HCT116 (cell line): ENCODE results near the gene LZTR1. TPM values are rescaled to one million over a fixed set of nuclear protein-coding genes. Genes with fewer than 3 reads are reported as not detected.
"Not testable (repeated sequence)": the region's sequence is repeated elsewhere in the genome, so short reads cannot be mapped to it uniquely, and the experiment has no call there.

Source experiments
- ATAC-seq: fragments of 200-7000 bp; cut with Tn5 transposase; 2 replicates; pipeline ENCODE4 v1.9.1; 2020; ENCODE audit warnings: mild to moderate bottlenecking, moderate library complexity
- BruUV-seq: library from RNA; stranded (reverse); fragments of 400-500 nt; replicated peaks from 2 replicates; lab custom pipeline; 2021; lab: Mats Ljungman, UMichigan
- CTCF ChIA-PET: fragments of 300-600 bp; sonication (Branson Sonifier 250); formaldehyde crosslinking; loops from one replicate; lab custom pipeline; 2021; ENCODE audit warnings: antibody characterized with exemption; lab: Charles Lee
- POLR2A ChIA-PET: fragments of 300-600, 350-600 bp; sonication (Branson Sonifier 250); formaldehyde crosslinking; loops from one replicate; lab custom pipeline; 2021; ENCODE audit warnings: antibody characterized with exemption; lab: Charles Lee
- RAD21 ChIA-PET, 2 experiments: fragments of 300-600 bp; sonication (Branson Sonifier 250); formaldehyde crosslinking; loops; one replicate each; lab custom pipeline; 2023; ENCODE audit warnings: low total read pairs in 2 of 2; ENCODE audit not compliant: uncharacterized antibody in 2 of 2, unreplicated experiment in 2 of 2, low non-redundant PET in 1 of 2; lab: Charles Lee
- DNase-seq: peaks from one replicate; pipeline ENCODE4 v3.0.0-alpha.2; 2010; ENCODE audit warnings: low read depth, low spot score
- H2AFZ ChIP-seq: fragments of 200-600 bp; shearing (Covaris generic), sonication (generic); 2 replicates; pipeline ENCODE4 v1.6.1; 2017; ENCODE audit warnings: low read depth, mixed run types, mixed read lengths, antibody characterized with exemption, low read length; ENCODE audit not compliant: poor library complexity, severe bottlenecking
- H3K27ac ChIP-seq: 2 replicates; pipeline ENCODE4 v1.5.1; 2012; ENCODE audit warnings: low read depth, low read length
- H3K27me3 ChIP-seq: fragments of 200-600 bp; sonication (generic); 2 replicates; pipeline ENCODE4 v1.6.1; 2016; ENCODE audit warnings: mixed run types, low read length, mixed read lengths; ENCODE audit not compliant: insufficient read depth
- H3K36me3 ChIP-seq, 2 experiments: fragments of 200-500 bp in 1 of 2; fragments of 200-600 bp in 1 of 2; sonication (Bioruptor generic) in 1 of 2; sonication (generic) in 1 of 2; 2 replicates each; pipeline versions ENCODE4 v1.5.1 to v1.6.1; 2014 to 2016; ENCODE audit warnings: low read length in 2 of 2, inconsistent platforms in 1 of 2, mixed read lengths in 1 of 2, mixed run types in 1 of 2; ENCODE audit not compliant: insufficient read depth in 2 of 2, control insufficient read depth in 1 of 2
- H3K4me1 ChIP-seq, 2 experiments: fragments of 200-600 bp in 1 of 2; sonication (generic) in 1 of 2; 2 replicates each; pipeline versions ENCODE4 v1.5.1 to v1.6.1; 2012 to 2017; ENCODE audit warnings: low read length in 2 of 2, inconsistent platforms in 1 of 2, mild to moderate bottlenecking in 1 of 2, mixed read lengths in 1 of 2, mixed run types in 1 of 2, moderate library complexity in 1 of 2; ENCODE audit not compliant: insufficient read depth in 2 of 2, control insufficient read depth in 1 of 2
- H3K4me2 ChIP-seq: fragments of 200-600 bp; sonication (generic); 2 replicates; pipeline ENCODE4 v1.6.1; 2017; ENCODE audit warnings: mixed run types, low read length, mixed read lengths
- H3K4me3 ChIP-seq, 2 experiments: fragments of 200-600 bp in 1 of 2; sonication (generic) in 1 of 2; replicated peaks in 1 of 2; 2 replicates each; pipeline ENCODE4 v1.5.1; 2011 to 2016; ENCODE audit warnings: low read length in 2 of 2, control low read depth in 1 of 2, low read depth in 1 of 2, mild to moderate bottlenecking in 1 of 2, mixed read lengths in 1 of 2, mixed run types in 1 of 2
- H3K79me2 ChIP-seq: fragments of 200-600 bp; sonication (generic); 2 replicates; pipeline ENCODE4 v1.6.1; 2017; ENCODE audit warnings: mild to moderate bottlenecking, mixed run types, low read length, moderate library complexity, mixed read lengths; ENCODE audit not compliant: insufficient read depth
- H3K9ac ChIP-seq: fragments of 200-600 bp; sonication (generic); 2 replicates; pipeline ENCODE4 v1.6.1; 2016; ENCODE audit warnings: low read length, mixed read lengths
- H3K9me2 ChIP-seq: fragments of 200-600 bp; sonication (generic), shearing (Covaris generic); 2 replicates; pipeline ENCODE4 v1.6.1; 2017; ENCODE audit warnings: mixed run types, mild to moderate bottlenecking, moderate library complexity; ENCODE audit not compliant: insufficient read depth
- H3K9me3 ChIP-seq, 2 experiments: fragments of 200-500 bp in 1 of 2; fragments of 200-600 bp in 1 of 2; sonication (Bioruptor generic) in 1 of 2; sonication (generic) in 1 of 2; 2 replicates each; pipeline ENCODE4 v1.6.1; 2014 to 2017; ENCODE audit warnings: low read length in 2 of 2, mixed read lengths in 2 of 2, inconsistent platforms in 1 of 2, low read depth in 1 of 2, mild to moderate bottlenecking in 1 of 2, mixed run types in 1 of 2, moderate library complexity in 1 of 2; ENCODE audit not compliant: control insufficient read depth in 1 of 2, insufficient read depth in 1 of 2
- H4K20me1 ChIP-seq: fragments of 200-600 bp; sonication (generic), shearing (Covaris generic); 2 replicates; pipeline ENCODE4 v1.6.1; 2017; ENCODE audit warnings: mixed run types, mild to moderate bottlenecking, moderate library complexity; ENCODE audit not compliant: insufficient read depth
- CBX3 ChIP-seq: IDR thresholded peaks from 2 replicates; pipeline ENCODE4 v1.6.1; 2012; ENCODE audit warnings: low read depth
- CEBPB ChIP-seq: IDR thresholded peaks from 2 replicates; pipeline ENCODE4 v1.6.1; 2012; ENCODE audit warnings: low read depth
- EGR1 ChIP-seq: IDR thresholded peaks from 2 replicates; pipeline ENCODE4 v1.6.1; 2012; ENCODE audit warnings: low read depth
- ELF1 ChIP-seq: IDR thresholded peaks from 2 replicates; pipeline ENCODE4 v1.6.1; 2012; ENCODE audit warnings: low read depth, borderline replicate concordance
- EZH2phosphoT487 ChIP-seq: fragments of 200-600 bp; IDR thresholded peaks from 2 replicates; pipeline ENCODE4 v1.6.1; 2018; ENCODE audit warnings: antibody characterized with exemption, borderline replicate concordance
- FOSL1 ChIP-seq: IDR thresholded peaks from 2 replicates; pipeline ENCODE4 v1.6.1; 2012; ENCODE audit warnings: low read depth
- JUND ChIP-seq: IDR thresholded peaks from 2 replicates; pipeline ENCODE4 v1.6.1; 2012
- MAX ChIP-seq: IDR thresholded peaks from 2 replicates; pipeline ENCODE4 v1.6.1; 2012
- POLR2A ChIP-seq: IDR thresholded peaks from 2 replicates; pipeline ENCODE4 v1.7.0; 2011; ENCODE audit warnings: borderline replicate concordance; ENCODE audit not compliant: insufficient read depth, insufficient read length; ENCODE audit errors: extremely low read depth
- POLR2AphosphoS5 ChIP-seq: IDR thresholded peaks from 2 replicates; pipeline ENCODE4 v1.6.1; 2011; ENCODE audit warnings: mild to moderate bottlenecking, low read depth, low read length, moderate library complexity
- RAD21 ChIP-seq: IDR thresholded peaks from 2 replicates; pipeline ENCODE4 v1.6.1; 2012; ENCODE audit warnings: low read depth, mild to moderate bottlenecking
- REST ChIP-seq: IDR thresholded peaks from 2 replicates; pipeline ENCODE4 v1.6.1; 2012; ENCODE audit warnings: low read depth
- ZBTB33 ChIP-seq: IDR thresholded peaks from 2 replicates; pipeline ENCODE4 v1.6.1; 2011; ENCODE audit warnings: mild to moderate bottlenecking, low read length, moderate library complexity; ENCODE audit not compliant: insufficient replicate concordance; ENCODE audit errors: extremely low read depth
- ZFX ChIP-seq: fragments of 450-650 bp; IDR thresholded peaks from 2 replicates; pipeline ENCODE4 v1.6.1; 2017
- ZNF274 ChIP-seq: fragments of 200-500 bp; sonication (Bioruptor generic); IDR thresholded peaks from 2 replicates; pipeline ENCODE4 v1.6.1; 2014; ENCODE audit warnings: mild to moderate bottlenecking, low read depth, low read length, inconsistent platforms
- intact Hi-C: fragments of 100-400 bp; cut with micrococcal nuclease; formaldehyde crosslinking; loops from 2 replicates; pipeline ENCODE4 v1.10.0; 2022
- total RNA-seq: library from RNA; stranded (reverse); gene quantifications from one replicate; pipeline ENCODE4 v1.2.1, GENCODE V29; 2021; ENCODE audit not compliant: unreplicated experiment

The LZTR1 gene
- total RNA-seq, 1 experiment from 2014 or later = 56.5 TPM

- no peaks in the 10 kb centered on the region for H3K36me3 ChIP-seq
- BruUV-seq = no TSS peak
- ChIA-PET POLR2A (interaction anchor here (2.4 to 3.8 kb wide), 2 partner anchors 11 to 14 kb away, joined by 9 read pairs; partner anchors contain the start of gene LZTR1), CTCF (interaction anchor here (1.3 kb wide), 1 partner anchor 11 kb away, joined by 4 read pairs; the partner anchor contains the start of gene LZTR1), RAD21 (no interaction called here)
- no peaks in the 10 kb centered on the region for H3K27me3 ChIP-seq
- H3K27ac ChIP-seq = no peak overlapping the region
- H3K9me2 ChIP-seq = no peaks in the 10 kb centered on the region
- H3K79me2 ChIP-seq = no peaks in the 10 kb centered on the region
- no peak for DNase-seq
- intact Hi-C loops = no loop called here
- H2AFZ ChIP-seq = no peak overlapping the region
- ATAC-seq = no peak
- H3K9me3 ChIP-seq = no peaks in the 10 kb centered on the region
- no peak overlapping the region for H3K9ac ChIP-seq
- no peak for TF ChIP-seq ZNF274
- TF ChIP-seq JUND = no peak
- TF ChIP-seq REST = no peak
- TF ChIP-seq FOSL1 = no peak
- TF ChIP-seq ELF1 = no peak
- TF ChIP-seq EGR1 = no peak
- no peak for TF ChIP-seq EZH2phosphoT487
- no peak for TF ChIP-seq RAD21
- no peak for TF ChIP-seq POLR2A
- no peak for TF ChIP-seq MAX
- no peak for TF ChIP-seq ZBTB33
- no peak for TF ChIP-seq ZFX
- TF ChIP-seq CBX3 = no peak
- TF ChIP-seq POLR2AphosphoS5 = no peak
- no peak for TF ChIP-seq CEBPB
- H4K20me1 ChIP-seq = no peaks in the 10 kb centered on the region
- no peak overlapping the region for H3K4me3 ChIP-seq
- H3K4me2 ChIP-seq = no peak overlapping the region
- H3K4me1 ChIP-seq = peaks cover 0 to 4% of the 10 kb centered on the region in 2 experiments; a peak in 1 of 4 replicates
Measured at GRCh38 chr22:20970939-20971657, 11.0 kb upstream of the LZTR1 start.

- CTCF ChIA-PET = interaction anchor here (0.9 to 1.3 kb wide), 2 partner anchors 10 kb away, joined by 4 read pairs; partner anchors contain the start of gene LZTR1
- RAD21 ChIA-PET = not testable (repeated sequence)
Measured at GRCh38 chr22:20972014-20972694, 9.9 kb upstream of the LZTR1 start.

More at GRCh38 chr22:20972014-20972694, 9.9 kb upstream of the LZTR1 start:
- POLR2A ChIA-PET = interaction anchor here (2.4 kb wide), 1 partner anchor 15 kb away, joined by 9 read pairs; no protein-coding TSS in a partner anchor
- H3K4me3 ChIP-seq, H3K27ac ChIP-seq, H3K36me3 ChIP-seq, BruUV-seq, H3K9ac ChIP-seq, ATAC-seq, H3K4me2 ChIP-seq, intact Hi-C loops, H4K20me1 ChIP-seq, H3K27me3 ChIP-seq, DNase-seq, H3K9me3 ChIP-seq, H3K9me2 ChIP-seq, H3K4me1 ChIP-seq, H2AFZ ChIP-seq, H3K79me2 ChIP-seq: not testable (repeated sequence)
